Stimulated activated effector memory CD8-positive, alpha-beta T cell treated with anti-CD3 and anti-CD28 coated beads, Interleukin-12 subunit alpha, Interleukin-12 subunit beta, amount 100 ng/mL, for 72 hours (primary cell): ENCODE measurements around the gene GINS2.

Experiments
- ATAC-seq: fragments of 150-1000 bp; cut with Tn5 transposase; 2 replicates; pipeline ENCODE4 v1.10.0; 2021
- DNase-seq, 2 donors: peaks; one replicate each; pipeline ENCODE4 v3.0.0; 2021 to 2022; ENCODE audit warnings: low spot score in 2 of 2
- H3K27ac Mint-ChIP-seq: one replicate; pipeline ENCODE4 v1.8.0; 2022; ENCODE audit warnings: mild to moderate bottlenecking, mixed read lengths
- H3K36me3 Mint-ChIP-seq: one replicate; pipeline ENCODE4 v1.8.0; 2022; ENCODE audit warnings: mild to moderate bottlenecking, mixed read lengths
- H3K4me1 Mint-ChIP-seq: one replicate; pipeline ENCODE4 v1.8.0; 2022; ENCODE audit warnings: mixed read lengths
- H3K4me3 Mint-ChIP-seq: one replicate; pipeline ENCODE4 v1.8.0; 2022; ENCODE audit warnings: mild to moderate bottlenecking, mixed read lengths
- H3K9me3 Mint-ChIP-seq: one replicate; pipeline ENCODE4 v1.8.0; 2022; ENCODE audit warnings: mixed read lengths

The GINS2 gene

DNA sequence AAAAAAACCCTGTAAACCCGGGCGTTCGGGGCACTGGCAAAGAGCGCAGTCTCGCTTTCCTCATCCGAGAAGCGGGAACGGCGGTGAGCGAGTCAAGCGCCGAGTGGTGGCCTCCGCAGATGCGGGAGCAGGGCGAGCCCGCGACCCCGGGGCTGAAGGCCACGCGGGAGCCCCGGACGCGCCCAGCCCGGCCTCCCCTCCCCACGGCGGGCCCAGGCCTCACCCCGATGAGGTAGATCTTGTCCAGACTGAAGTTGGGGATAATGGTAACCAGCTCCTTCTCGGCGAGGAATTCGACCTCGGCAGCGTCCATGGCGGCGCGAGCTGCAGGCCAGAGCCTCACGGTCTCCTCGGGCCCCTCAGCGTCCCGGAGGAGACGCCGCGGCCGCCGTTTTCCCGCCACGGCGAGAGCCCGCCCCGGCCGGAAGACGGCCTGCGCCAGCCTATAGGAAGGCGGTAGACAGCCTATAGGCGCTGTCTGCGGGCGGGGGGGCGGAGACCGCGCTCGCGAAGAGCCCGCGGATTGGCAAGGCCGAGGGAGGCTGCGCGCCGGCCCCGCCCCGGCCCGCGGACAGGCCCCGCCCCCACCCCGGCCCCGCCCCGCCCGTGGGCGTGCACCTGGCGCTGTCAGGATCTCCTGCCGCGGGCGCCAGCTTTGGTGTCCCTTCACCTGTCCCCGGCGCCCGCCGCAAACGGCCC is at the start of gene GINS2:
TSS of gene GINS2 (minus strand) at position 369 of the 699 bp plus-strand sequence. CDS start at position 313, 56 bp downstream.
- Mint-ChIP-seq H3K27ac (peak within 1 kb of the TSS; percentile 64), H3K9me3 (no peaks in the 10 kb centered on the region), H3K4me3 (peak within 1 kb of the TSS; percentile 73), H3K36me3 (peaks cover 37% of the 10 kb centered on the region), H3K4me1 (peaks cover 15% of the 10 kb centered on the region)
- DNase-seq (peak; percentile 75 to 92), ATAC-seq (peak; percentile 100)

DNA sequence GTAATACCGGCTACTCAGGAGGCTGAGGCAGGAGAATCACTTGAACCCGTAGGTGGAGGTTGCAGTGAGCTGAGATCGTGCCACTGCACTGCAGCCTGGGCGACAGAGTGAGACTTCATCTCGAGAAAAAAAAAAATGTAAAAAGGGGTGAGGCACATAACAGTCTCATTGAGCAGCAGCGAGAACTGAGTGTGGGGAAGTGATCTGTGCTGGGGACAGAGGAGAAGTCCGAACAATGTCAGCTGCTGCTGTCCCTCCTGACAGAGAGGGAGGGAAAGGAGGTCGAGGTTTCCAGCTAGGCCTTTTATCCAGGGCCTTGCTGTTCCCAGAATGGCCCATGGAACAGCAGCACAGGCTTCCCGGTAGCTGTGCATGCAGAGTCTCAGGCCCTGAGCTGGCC is 48.2 kb upstream of the GINS2 start:
- Mint-ChIP-seq H3K36me3 (no peaks in the 10 kb centered on the region), H3K4me1 (peaks cover 18% of the 10 kb centered on the region), H3K4me3 (no peak overlapping the region), H3K27ac (no peak overlapping the region), H3K9me3 (no peaks in the 10 kb centered on the region)
- ATAC-seq, result no peak
- no peak for DNase-seq

DNA sequence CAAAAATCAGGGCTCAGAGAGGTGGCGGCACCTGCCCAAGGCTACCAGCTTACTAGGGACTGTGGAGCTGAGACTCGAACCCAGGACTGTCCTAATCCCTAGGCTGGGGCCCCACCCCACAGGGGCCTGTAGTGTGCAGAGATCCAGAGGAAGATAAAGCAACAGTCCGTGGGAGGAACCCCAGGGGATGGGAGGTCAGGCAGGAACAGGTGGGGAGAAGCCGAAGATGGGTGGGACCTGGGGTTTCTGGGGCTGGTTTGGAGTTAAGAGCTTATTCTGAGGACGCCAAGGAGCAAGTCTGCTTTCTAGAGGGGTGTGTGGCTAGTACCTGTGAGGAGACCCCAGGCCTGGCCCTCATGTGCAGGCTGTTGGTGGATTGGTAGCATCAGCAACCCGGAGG is 47.2 kb upstream of the GINS2 start:
- Mint-ChIP-seq H3K4me3 (peak overlapping the region; percentile 27), H3K9me3 (no peaks in the 10 kb centered on the region), H3K4me1 (peaks cover 18% of the 10 kb centered on the region), H3K27ac (no peak overlapping the region), H3K36me3 (no peaks in the 10 kb centered on the region)
- DNase-seq (no peak), ATAC-seq (no peak)

DNA sequence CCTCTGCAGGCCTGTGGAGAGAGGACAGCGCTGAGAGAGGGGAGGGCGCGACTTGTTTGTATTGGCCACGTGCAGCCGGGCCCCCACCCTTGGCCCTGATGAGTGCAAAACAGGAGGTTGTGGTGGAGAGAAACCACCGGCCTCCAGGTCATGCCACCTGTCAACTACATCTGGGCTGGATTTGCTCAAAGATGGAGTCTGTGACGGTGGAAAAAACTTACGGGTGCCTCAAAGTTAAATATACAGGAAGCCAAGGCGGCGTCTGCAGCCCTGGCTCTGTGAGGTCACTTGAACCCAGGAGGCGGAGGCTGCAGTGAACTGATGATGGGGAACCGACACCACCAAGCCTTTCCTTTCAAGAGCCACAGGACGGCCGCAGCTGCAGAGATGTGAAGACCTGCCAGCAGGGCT is 46.5 kb upstream of the GINS2 start:
- DNase-seq (no peak), ATAC-seq (peak; percentile 72)
- Mint-ChIP-seq H3K9me3 (no peaks in the 10 kb centered on the region), H3K27ac (no peak overlapping the region), H3K36me3 (no peaks in the 10 kb centered on the region), H3K4me3 (peak overlapping the region; percentile 27), H3K4me1 (peaks cover 18% of the 10 kb centered on the region)

DNA sequence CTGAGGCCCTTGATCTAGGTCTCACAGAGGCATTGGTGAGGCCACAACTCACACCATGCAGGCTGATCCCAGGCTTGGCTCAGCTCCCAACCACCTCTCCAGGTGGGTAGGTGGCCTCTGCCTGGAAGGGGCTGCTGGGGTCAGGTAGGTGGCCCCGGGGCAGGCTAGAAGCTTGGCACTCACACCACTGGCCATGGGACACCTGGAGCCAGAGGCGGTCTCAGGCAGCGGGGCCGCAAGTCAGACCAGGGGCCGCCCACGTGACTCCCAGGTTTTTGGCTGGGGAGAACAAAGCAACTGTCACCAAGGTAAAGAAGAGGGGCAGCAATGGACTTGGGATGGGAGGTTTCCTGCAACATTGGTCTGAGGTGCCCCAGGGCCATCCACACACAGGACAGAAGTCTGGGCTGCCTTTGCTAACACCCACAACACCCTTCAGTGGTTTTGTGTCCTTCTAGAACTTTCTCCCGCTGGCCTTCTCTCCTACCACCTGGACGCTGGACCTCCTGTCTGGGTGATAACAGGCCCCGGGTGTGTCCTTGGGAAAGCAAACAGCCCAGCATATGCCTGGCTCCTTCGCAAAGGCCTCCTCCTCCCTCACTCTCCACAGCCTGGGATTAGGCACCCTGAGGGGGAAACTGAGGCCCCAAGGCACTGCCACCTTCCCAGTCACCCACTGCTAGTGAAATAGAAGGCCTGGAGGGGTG is 45.7 kb upstream of the GINS2 start:
- H3K9me3 Mint-ChIP-seq, result no peaks in the 10 kb centered on the region
- H3K4me1 Mint-ChIP-seq, result peaks cover 18% of the 10 kb centered on the region
- DNase-seq, result no peak
- ATAC-seq, result no peak
- no peaks in the 10 kb centered on the region for H3K36me3 Mint-ChIP-seq
- H3K4me3 Mint-ChIP-seq, result peak overlapping the region; percentile 27
- no peak overlapping the region for H3K27ac Mint-ChIP-seq

DNA sequence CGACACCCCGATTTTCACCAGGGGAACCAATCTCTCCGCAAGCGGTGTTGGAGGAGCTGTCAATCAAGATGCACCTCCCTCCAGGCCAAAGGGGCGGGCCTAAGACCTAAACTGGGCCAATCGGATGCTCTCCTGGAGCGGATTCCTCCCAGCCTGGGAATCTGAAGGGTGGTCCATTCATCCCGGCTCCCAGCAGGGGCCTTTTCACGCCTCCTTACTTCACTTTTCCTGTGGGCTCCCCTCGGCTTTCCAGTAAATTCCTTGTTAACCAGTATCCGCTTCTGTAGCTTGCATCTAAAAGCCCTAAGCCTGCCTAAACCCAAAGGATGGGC is 45.1 kb upstream of the GINS2 start:
- Mint-ChIP-seq H3K9me3 (no peaks in the 10 kb centered on the region), H3K27ac (no peak overlapping the region), H3K4me3 (no peak overlapping the region), H3K4me1 (peaks cover 18% of the 10 kb centered on the region), H3K36me3 (no peaks in the 10 kb centered on the region)
- ATAC-seq (no peak), DNase-seq (no peak)

DNA sequence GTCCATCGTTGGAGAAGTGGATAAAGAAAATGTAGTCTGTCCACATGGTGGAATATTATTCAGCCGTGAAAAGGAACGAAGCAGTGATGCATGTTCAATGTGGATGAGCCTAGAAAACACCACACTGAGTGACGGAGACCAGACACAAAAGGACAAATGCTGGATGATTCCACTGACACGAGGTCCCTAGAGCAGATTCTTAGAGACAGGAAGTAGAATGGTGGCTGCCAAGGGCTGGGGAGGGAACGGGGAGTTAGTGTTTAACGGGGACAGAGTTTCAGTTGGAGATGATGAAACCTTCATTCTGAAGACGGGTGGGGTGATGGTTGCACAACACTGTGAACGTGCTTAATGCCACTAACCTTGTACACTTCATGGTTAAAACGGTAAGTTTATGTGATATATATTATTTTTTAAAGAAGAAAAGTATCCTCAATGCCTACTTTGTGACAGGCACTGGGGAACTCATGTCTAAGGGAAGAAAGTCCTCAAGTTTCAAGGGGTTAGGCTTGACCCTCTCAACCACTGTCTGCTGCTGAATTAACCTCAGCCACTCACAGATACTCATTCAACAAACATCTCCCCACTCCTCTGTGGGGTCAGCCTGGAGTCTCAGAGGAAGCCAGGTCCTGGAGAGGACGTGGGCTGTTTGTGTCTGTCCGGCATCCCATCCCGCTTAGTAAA is 44.5 kb upstream of the GINS2 start:
- H3K4me1 Mint-ChIP-seq, result peaks cover 18% of the 10 kb centered on the region
- no peak overlapping the region for H3K4me3 Mint-ChIP-seq
- no peaks in the 10 kb centered on the region for H3K9me3 Mint-ChIP-seq
- no peak overlapping the region for H3K27ac Mint-ChIP-seq
- ATAC-seq, result no peak
- H3K36me3 Mint-ChIP-seq, result no peaks in the 10 kb centered on the region
- no peak for DNase-seq

DNA sequence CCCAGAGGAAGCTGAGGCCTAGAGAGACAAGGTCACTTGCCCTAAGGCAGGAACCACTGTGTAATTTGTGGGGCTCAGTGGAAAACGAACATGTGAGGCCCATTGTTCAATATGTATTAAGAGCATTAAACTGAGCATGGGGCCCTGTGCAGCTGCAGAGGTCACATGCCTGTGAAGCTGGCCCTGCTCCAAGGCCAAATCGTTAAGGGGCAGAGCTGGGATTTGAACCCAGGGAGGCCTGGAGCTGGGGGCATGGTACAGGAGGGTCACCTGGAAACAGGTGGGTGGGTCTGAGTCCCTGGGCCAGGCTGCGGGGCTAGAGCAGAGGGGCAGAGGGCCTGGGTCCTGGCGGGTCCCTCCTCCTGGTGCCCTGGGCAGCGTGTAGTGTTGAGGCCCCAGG is 42.4 kb upstream of the GINS2 start:
- Mint-ChIP-seq H3K36me3 (no peaks in the 10 kb centered on the region), H3K4me3 (no peak overlapping the region), H3K9me3 (no peaks in the 10 kb centered on the region), H3K4me1 (peaks cover 16% of the 10 kb centered on the region), H3K27ac (no peak overlapping the region)
- ATAC-seq (no peak), DNase-seq (no peak)

DNA sequence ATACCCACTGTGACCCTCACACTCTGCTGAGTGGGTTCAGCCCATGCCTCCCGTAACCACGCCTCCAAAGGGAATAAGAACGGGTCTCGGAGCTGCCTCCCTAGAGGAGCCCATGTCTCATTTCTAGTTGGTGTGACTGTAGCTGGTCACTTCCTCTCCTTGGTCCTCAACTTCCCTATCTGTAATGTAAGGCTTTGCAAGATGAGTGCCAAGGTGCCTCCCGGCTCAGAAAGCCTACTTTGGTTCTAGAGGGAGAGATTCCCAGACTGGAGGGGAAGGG is 41.4 kb upstream of the GINS2 start:
- no peak overlapping the region for H3K4me3 Mint-ChIP-seq
- no peak overlapping the region for H3K27ac Mint-ChIP-seq
- no peak for DNase-seq
- no peaks in the 10 kb centered on the region for H3K36me3 Mint-ChIP-seq
- peaks cover 6% of the 10 kb centered on the region for H3K4me1 Mint-ChIP-seq
- no peak for ATAC-seq
- H3K9me3 Mint-ChIP-seq, result no peaks in the 10 kb centered on the region

DNA sequence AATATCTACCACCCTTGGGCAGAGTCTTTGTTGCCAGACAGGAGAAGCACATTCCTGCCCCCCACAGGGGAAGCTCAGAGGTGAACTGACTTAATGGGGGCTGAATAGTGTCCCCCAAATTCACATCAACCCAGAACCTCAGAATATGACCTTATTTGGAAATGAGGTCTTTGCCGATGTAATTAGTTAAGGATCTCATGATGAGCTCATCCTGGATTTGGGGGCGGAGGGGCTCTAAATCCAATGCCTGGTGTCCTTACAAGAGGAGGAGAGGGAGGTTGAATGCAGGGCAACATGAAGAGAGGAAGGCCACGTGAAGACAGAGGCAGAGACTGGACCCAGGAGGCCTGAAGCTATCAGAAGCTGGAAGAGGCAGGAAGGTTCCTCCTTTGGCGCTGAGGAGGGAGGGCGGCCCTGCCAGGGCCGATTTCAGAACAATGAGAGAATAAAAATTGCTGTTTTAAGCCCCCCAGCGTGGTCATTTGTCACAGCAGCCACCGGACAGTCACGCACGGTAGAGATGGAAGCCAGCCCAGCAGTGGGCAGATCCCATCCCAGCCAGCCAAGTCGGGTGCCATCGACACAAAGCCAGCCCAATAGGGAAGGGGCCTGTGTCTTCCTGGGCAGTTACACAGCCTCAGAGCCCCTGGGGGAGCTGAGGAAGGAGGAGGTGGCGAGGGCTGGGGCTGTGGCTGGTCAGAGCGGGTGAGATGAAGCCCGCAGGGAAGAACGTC is 40.9 kb upstream of the GINS2 start:
- ATAC-seq, result no peak
- Mint-ChIP-seq H3K36me3 (no peaks in the 10 kb centered on the region), H3K4me3 (no peak overlapping the region)

DNA sequence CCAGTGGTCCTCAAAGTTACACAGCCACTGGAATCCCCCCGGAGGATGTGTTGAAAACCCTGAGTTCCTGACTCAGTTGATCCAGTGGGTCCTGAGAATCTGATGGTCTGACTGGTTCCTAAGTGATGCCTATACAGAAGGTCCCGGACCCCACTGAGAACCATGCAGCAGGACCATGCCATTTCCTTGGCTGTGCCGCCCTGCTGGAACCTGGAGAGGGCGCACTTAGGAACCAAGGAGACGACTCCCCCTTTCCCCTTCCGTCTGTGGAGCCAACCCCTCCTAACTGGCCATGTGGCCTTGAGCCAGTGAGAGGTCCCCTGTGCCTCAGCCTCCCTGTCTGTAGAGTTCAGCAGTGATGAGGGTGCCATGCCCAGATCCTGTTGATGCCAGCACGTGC is 40.1 kb upstream of the GINS2 start:
- Mint-ChIP-seq H3K9me3 (no peaks in the 10 kb centered on the region), H3K27ac (no peak overlapping the region), H3K4me1 (no peaks in the 10 kb centered on the region), H3K4me3 (no peak overlapping the region), H3K36me3 (no peaks in the 10 kb centered on the region)
- DNase-seq (no peak), ATAC-seq (no peak)

More for the DNA sequence above, 40.9 kb upstream of the GINS2 start:
- no peak for DNase-seq
- Mint-ChIP-seq H3K4me1 (peaks cover under 1% of the 10 kb centered on the region), H3K27ac (no peak overlapping the region), H3K9me3 (no peaks in the 10 kb centered on the region)

DNA sequence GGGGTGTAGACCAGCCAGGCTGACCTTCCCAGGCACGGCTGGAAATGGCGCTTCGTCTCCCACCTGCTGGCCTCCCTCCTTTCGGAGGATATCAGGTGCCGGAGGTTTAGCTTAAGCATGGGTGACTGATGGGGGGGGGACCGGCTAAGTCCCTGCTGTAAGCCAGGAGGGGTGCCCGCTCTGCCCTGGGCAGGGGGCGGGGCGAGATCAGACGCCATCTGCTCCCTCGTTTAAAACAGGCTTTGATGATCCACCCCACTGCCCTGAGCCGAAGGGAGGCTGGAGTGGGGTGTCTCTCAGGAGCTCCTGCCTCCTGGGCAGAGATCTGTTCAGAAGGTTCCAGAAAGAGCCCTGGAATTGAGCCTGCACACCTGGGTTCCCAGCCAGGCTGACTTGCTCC is 36.2 kb upstream of the GINS2 start:
- ATAC-seq, result no peak
- H3K9me3 Mint-ChIP-seq, result no peaks in the 10 kb centered on the region
- no peak overlapping the region for H3K4me3 Mint-ChIP-seq
- no peak overlapping the region for H3K27ac Mint-ChIP-seq
- no peaks in the 10 kb centered on the region for H3K4me1 Mint-ChIP-seq
- no peaks in the 10 kb centered on the region for H3K36me3 Mint-ChIP-seq
- no peak for DNase-seq

DNA sequence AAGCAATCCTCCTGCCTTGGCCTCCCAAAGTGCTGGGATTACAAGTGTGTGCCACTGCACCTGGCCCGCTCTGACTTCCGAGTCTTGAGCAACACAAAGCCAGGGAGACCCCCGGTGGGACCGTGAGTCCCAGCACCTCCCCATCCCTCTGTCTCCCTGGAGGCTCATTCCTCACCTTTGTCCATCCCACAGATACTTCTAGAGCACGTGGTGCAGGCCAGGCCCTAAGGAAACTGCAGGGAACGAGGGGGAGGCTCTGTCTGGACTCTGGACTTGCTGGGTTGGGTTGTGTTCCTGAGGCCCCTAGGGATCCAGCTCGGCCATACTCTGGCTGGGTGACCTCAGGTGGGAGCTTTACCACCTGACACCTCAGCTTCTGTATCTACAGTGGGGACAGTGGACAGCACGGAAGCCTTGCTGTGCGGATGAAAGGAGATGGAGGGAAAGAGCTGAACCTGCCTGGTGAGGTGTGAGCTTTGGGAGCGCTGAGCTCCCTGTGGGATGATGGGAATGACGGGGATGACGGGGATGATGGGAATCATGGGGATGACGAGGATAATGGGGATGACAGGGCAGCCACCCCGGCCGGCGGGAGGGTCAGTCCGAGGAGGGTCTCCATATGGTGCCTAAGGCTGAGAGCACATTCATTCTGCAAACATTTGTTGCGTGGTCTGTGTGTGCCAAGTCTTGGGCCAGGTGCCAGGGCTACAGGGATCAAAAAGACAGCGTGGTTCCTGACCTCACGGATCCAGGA is 35.5 kb upstream of the GINS2 start:
- Mint-ChIP-seq H3K9me3 (no peaks in the 10 kb centered on the region), H3K4me1 (no peaks in the 10 kb centered on the region), H3K4me3 (no peak overlapping the region), H3K27ac (no peak overlapping the region), H3K36me3 (no peaks in the 10 kb centered on the region)
- ATAC-seq (no peak), DNase-seq (no peak)

DNA sequence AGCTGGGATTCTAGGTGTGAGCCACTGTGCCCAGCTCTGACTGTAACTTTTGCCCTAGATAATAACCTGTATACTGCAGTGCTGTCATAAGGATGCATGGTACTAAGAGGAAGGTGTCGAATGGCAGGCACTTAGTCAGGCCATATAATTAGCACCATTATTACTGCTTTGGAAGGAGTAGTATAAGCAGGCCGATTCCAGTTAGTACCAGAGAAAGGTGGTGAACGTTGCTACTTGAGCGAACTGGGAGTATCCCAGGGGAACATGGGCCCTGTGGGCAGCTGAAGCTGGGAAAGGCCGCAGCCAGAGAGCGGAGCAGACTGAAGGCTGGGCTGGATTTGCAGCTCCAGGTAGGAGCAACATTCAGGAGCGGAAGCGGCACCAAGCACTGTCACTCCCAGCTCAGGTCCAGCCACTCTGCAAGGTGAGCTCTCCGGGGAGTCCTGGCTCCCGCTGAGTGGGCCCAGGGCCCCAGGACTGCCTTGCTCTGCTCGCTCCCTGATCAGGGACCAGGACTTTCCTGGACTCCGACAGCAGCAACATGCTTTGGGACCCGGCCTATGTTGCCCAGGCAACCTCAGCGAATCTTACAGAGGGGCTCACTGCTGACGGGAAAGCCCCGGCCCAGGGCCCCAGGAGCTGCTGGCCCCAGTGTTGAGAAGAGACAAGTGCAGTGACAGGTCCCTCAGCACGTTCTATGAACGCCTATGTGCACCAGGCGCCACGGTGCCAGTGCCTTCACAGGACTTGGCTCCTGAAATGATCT is 33.6 kb upstream of the GINS2 start:
- Mint-ChIP-seq H3K4me3 (no peak overlapping the region), H3K9me3 (no peaks in the 10 kb centered on the region), H3K36me3 (no peaks in the 10 kb centered on the region), H3K4me1 (peaks cover 8% of the 10 kb centered on the region), H3K27ac (no peak overlapping the region)
- no peak for ATAC-seq
- no peak for DNase-seq
